ENCODE measurements around the gene CSMD2. TPM values are rescaled to one million over a fixed set of nuclear protein-coding genes. Genes with fewer than 3 reads are reported as not detected.

CSMD2 gene
- total and polyA plus RNA-seq, 2 experiments from 2014 or later = 5.3 to 16.6 TPM

DNA sequence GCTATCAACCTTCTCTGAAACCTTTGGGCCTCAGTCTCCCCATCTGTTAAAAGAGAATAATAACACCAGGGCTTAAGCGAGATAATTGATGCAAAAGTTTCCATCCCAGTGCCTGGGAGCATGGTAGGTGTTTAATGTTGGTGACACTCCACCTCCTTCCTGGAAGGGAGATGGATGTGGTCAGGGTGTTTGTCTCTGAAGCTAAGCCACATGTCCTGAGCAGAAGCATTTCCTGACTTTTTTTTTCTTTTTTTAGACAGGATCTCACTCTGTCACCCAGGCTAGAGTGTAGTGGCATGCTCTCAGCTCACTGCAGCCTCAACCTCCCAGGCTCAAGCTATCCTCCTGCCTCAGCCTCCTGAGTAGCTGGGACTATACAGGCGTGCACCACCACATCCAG lies 373.8 kb downstream of the CSMD2 start:
- Mint-ChIP-seq H3K36me3 (ENCODE audit: low read depth) (peaks cover 41% of the 10 kb centered on the region), H3K4me3 (no peak overlapping the region), H3K4me1 (no peaks in the 10 kb centered on the region), H3K9me3 (peaks cover 3% of the 10 kb centered on the region; the same call in 1 of the 3 replicates), H3K27me3 (ENCODE audit: insufficient read depth, low read depth, poor library complexity) (peaks cover 10% of the 10 kb centered on the region), H3K27ac (no peak overlapping the region)
- H3F3A ChIP-seq (replicated peaks; ENCODE audit: low read depth) = no peaks in the 10 kb centered on the region
- no peaks in the 10 kb centered on the region for H3K79me2 ChIP-seq (replicated peaks; ENCODE audit: insufficient read depth)
- no peak overlapping the region for H3K4me3 ChIP-seq
- ATAC-seq (no peak), DNase-seq (ENCODE audit: low spot score) (no peak)
- no peaks in the 10 kb centered on the region; the same call in 1 of the 2 replicates for H3K9me2 ChIP-seq (ENCODE audit: insufficient read depth)
- H3K4me1 ChIP-seq (ENCODE audit: insufficient read depth) = no peaks in the 10 kb centered on the region
- TF ChIP-seq EZH2phosphoT487 (IDR thresholded peaks at IDR 0.05; ENCODE audit: unreplicated experiment) (no peak), POLR2AphosphoS5 (IDR thresholded peaks at IDR 0.05; ENCODE audit: low read depth) (no peak), ZNF331 (CRISPR knock-in tag; IDR thresholded peaks at IDR 0.05; ENCODE audit: low read depth) (no peak), NANOG (IDR thresholded peaks at IDR 0.05; ENCODE audit: borderline replicate concordance) (no peak), ZNF114 (CRISPR knock-in tag; IDR thresholded peaks at IDR 0.05) (no peak), CREB1 (CRISPR knock-in tag; IDR thresholded peaks at IDR 0.05; ENCODE audit: low read depth) (no peak), JUNB (IDR thresholded peaks at IDR 0.05; ENCODE audit: unreplicated experiment) (no peak), EZH2 (IDR thresholded peaks at IDR 0.05; ENCODE audit: low read depth, unreplicated experiment) (no peak), STAT1 (IDR thresholded peaks at IDR 0.05; ENCODE audit: unreplicated experiment) (no peak)
- TF ChIP-seq, protein P1, sequence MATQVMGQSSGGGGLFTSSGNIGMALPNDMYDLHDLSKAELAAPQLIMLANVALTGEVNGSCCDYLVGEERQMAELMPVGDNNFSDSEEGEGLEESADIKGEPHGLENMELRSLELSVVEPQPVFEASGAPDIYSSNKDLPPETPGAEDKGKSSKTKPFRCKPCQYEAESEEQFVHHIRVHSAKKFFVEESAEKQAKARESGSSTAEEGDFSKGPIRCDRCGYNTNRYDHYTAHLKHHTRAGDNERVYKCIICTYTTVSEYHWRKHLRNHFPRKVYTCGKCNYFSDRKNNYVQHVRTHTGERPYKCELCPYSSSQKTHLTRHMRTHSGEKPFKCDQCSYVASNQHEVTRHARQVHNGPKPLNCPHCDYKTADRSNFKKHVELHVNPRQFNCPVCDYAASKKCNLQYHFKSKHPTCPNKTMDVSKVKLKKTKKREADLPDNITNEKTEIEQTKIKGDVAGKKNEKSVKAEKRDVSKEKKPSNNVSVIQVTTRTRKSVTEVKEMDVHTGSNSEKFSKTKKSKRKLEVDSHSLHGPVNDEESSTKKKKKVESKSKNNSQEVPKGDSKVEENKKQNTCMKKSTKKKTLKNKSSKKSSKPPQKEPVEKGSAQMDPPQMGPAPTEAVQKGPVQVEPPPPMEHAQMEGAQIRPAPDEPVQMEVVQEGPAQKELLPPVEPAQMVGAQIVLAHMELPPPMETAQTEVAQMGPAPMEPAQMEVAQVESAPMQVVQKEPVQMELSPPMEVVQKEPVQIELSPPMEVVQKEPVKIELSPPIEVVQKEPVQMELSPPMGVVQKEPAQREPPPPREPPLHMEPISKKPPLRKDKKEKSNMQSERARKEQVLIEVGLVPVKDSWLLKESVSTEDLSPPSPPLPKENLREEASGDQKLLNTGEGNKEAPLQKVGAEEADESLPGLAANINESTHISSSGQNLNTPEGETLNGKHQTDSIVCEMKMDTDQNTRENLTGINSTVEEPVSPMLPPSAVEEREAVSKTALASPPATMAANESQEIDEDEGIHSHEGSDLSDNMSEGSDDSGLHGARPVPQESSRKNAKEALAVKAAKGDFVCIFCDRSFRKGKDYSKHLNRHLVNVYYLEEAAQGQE (IDR thresholded peaks at IDR 0.05; ENCODE audit: unreplicated experiment) = no peak
- TF ChIP-seq, protein P2, sequence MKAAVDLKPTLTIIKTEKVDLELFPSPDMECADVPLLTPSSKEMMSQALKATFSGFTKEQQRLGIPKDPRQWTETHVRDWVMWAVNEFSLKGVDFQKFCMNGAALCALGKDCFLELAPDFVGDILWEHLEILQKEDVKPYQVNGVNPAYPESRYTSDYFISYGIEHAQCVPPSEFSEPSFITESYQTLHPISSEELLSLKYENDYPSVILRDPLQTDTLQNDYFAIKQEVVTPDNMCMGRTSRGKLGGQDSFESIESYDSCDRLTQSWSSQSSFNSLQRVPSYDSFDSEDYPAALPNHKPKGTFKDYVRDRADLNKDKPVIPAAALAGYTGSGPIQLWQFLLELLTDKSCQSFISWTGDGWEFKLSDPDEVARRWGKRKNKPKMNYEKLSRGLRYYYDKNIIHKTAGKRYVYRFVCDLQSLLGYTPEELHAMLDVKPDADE (IDR thresholded peaks at IDR 0.05) = no peak
- TF ChIP-seq, protein P3, sequence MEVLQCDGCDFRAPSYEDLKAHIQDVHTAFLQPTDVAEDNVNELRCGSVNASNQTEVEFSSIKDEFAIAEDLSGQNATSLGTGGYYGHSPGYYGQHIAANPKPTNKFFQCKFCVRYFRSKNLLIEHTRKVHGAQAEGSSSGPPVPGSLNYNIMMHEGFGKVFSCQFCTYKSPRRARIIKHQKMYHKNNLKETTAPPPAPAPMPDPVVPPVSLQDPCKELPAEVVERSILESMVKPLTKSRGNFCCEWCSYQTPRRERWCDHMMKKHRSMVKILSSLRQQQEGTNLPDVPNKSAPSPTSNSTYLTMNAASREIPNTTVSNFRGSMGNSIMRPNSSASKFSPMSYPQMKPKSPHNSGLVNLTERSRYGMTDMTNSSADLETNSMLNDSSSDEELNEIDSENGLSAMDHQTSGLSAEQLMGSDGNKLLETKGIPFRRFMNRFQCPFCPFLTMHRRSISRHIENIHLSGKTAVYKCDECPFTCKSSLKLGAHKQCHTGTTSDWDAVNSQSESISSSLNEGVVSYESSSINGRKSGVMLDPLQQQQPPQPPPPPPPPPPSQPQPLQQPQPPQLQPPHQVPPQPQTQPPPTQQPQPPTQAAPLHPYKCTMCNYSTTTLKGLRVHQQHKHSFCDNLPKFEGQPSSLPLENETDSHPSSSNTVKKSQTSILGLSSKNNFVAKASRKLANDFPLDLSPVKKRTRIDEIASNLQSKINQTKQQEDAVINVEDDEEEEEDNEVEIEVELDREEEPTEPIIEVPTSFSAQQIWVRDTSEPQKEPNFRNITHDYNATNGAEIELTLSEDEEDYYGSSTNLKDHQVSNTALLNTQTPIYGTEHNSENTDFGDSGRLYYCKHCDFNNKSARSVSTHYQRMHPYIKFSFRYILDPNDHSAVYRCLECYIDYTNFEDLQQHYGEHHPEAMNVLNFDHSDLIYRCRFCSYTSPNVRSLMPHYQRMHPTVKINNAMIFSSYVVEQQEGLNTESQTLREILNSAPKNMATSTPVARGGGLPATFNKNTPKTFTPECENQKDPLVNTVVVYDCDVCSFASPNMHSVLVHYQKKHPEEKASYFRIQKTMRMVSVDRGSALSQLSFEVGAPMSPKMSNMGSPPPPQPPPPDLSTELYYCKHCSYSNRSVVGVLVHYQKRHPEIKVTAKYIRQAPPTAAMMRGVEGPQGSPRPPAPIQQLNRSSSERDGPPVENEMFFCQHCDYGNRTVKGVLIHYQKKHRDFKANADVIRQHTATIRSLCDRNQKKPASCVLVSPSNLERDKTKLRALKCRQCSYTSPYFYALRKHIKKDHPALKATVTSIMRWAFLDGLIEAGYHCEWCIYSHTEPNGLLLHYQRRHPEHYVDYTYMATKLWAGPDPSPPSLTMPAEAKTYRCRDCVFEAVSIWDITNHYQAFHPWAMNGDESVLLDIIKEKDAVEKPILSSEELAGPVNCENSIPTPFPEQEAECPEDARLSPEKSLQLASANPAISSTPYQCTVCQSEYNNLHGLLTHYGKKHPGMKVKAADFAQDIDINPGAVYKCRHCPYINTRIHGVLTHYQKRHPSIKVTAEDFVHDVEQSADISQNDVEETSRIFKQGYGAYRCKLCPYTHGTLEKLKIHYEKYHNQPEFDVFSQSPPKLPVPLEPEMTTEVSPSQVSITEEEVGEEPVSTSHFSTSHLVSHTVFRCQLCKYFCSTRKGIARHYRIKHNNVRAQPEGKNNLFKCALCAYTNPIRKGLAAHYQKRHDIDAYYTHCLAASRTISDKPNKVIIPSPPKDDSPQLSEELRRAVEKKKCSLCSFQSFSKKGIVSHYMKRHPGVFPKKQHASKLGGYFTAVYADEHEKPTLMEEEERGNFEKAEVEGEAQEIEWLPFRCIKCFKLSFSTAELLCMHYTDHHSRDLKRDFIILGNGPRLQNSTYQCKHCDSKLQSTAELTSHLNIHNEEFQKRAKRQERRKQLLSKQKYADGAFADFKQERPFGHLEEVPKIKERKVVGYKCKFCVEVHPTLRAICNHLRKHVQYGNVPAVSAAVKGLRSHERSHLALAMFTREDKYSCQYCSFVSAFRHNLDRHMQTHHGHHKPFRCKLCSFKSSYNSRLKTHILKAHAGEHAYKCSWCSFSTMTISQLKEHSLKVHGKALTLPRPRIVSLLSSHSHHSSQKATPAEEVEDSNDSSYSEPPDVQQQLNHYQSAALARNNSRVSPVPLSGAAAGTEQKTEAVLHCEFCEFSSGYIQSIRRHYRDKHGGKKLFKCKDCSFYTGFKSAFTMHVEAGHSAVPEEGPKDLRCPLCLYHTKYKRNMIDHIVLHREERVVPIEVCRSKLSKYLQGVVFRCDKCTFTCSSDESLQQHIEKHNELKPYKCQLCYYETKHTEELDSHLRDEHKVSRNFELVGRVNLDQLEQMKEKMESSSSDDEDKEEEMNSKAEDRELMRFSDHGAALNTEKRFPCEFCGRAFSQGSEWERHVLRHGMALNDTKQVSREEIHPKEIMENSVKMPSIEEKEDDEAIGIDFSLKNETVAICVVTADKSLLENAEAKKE (CRISPR knock-in tag; IDR thresholded peaks at IDR 0.05) = no peak
- TF ChIP-seq, protein P4, sequence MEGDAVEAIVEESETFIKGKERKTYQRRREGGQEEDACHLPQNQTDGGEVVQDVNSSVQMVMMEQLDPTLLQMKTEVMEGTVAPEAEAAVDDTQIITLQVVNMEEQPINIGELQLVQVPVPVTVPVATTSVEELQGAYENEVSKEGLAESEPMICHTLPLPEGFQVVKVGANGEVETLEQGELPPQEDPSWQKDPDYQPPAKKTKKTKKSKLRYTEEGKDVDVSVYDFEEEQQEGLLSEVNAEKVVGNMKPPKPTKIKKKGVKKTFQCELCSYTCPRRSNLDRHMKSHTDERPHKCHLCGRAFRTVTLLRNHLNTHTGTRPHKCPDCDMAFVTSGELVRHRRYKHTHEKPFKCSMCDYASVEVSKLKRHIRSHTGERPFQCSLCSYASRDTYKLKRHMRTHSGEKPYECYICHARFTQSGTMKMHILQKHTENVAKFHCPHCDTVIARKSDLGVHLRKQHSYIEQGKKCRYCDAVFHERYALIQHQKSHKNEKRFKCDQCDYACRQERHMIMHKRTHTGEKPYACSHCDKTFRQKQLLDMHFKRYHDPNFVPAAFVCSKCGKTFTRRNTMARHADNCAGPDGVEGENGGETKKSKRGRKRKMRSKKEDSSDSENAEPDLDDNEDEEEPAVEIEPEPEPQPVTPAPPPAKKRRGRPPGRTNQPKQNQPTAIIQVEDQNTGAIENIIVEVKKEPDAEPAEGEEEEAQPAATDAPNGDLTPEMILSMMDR (conservative IDR thresholded peaks at IDR 0.05; ENCODE audit: low read depth in 2 of 2) = no peak
- H3K4me2 ChIP-seq = no peak overlapping the region
- H3K36me3 ChIP-seq (ENCODE audit: insufficient read depth) = no peaks in the 10 kb centered on the region; the same call in 1 of the 2 replicates
- no peak overlapping the region for H3K27ac ChIP-seq (ENCODE audit: low read depth)
- no peak overlapping the region for H2AFZ ChIP-seq
- no peaks in the 10 kb centered on the region for H4K20me1 ChIP-seq (replicated peaks; ENCODE audit: insufficient read depth)
- no peaks in the 10 kb centered on the region for H3K27me3 ChIP-seq (ENCODE audit: insufficient read depth)
